Right atrium auricular region (tissue), 2 donors: ENCODE data around the gene PPP3CA. TPM values are rescaled to one million over a fixed set of nuclear protein-coding genes. Genes with fewer than 3 reads are reported as not detected.

Source experiments
- DNase-seq: peaks from one replicate; pipeline ENCODE4 v3.0.0-alpha.2; 2019; ENCODE audit warnings: low spot score
- H3K27ac ChIP-seq, 2 donors: fragments of 200-600 bp; sonication (generic); 1 replicate in 1 of 2; 2 replicates in 1 of 2; pipeline ENCODE4 v1.5.1; 2016 to 2019
- H3K27me3 ChIP-seq, 2 donors: fragments of 200-600 bp; sonication (generic); one replicate each; pipeline versions ENCODE4 v1.5.1 to v1.6.0; 2017 to 2019
- H3K36me3 ChIP-seq: fragments of 200-600 bp; sonication (generic); one replicate; pipeline ENCODE4 v1.5.1; 2016
- H3K4me1 ChIP-seq, 2 donors: fragments of 200-600 bp; sonication (generic); one replicate each; pipeline versions ENCODE4 v1.5.1 to v1.6.0; 2017 to 2019
- H3K4me3 ChIP-seq, 2 donors: fragments of 200-600 bp; sonication (generic); 1 replicate in 1 of 2; 2 replicates in 1 of 2; pipeline ENCODE4 v1.5.1; 2017 to 2019; ENCODE audit warnings: mild to moderate bottlenecking in 1 of 2, moderate library complexity in 1 of 2
- H3K9me3 ChIP-seq, 2 donors: fragments of 200-600 bp; sonication (generic); one replicate each; pipeline ENCODE4 v1.5.1; 2019
- CTCF ChIP-seq, 2 donors: fragments of 200-600 bp; sonication (generic); IDR thresholded peaks; one replicate each; pipeline ENCODE4 v1.5.1; 2019; ENCODE audit warnings: antibody characterized with exemption in 2 of 2
- total RNA-seq, 2 donors: library from RNA; depleted of rRNA; stranded (reverse); fragments of >200 nt; gene quantifications; one replicate each; pipeline ENCODE4 v1.1.0, GENCODE V29; 2016

PPP3CA gene
- total RNA-seq, 2 donors from 2014 or later: 11.2 to 15.7 TPM

GRCh38 chr4:101258883-101259282, 88.4 kb downstream of the PPP3CA start:
- no peak for TF ChIP-seq CTCF (IDR thresholded peaks at IDR 0.05)
- Histone ChIP-seq H3K4me3 (no peak overlapping the region), H3K36me3 (no peaks in the 10 kb centered on the region), H3K4me1 (peaks cover 0 to 6% of the 10 kb centered on the region in 2 donors), H3K27ac (no peak overlapping the region), H3K27me3 (no peaks in the 10 kb centered on the region), H3K9me3 (no peaks in the 10 kb centered on the region)
- DNase-seq: no peak

- Histone ChIP-seq H3K9me3 (no peaks in the 10 kb centered on the region), H3K27me3 (no peaks in the 10 kb centered on the region), H3K36me3 (no peaks in the 10 kb centered on the region), H3K4me3 (no peak overlapping the region), H3K27ac (no peak overlapping the region), H3K4me1 (peaks cover 0 to 12% of the 10 kb centered on the region in 2 donors)
- TF ChIP-seq CTCF (IDR thresholded peaks at IDR 0.05): no peak
- DNase-seq: no peak
Observed at GRCh38 chr4:101256222-101256621, 91.1 kb downstream of the PPP3CA start.

- no peak for DNase-seq
- Histone ChIP-seq H3K27me3 (no peaks in the 10 kb centered on the region), H3K4me1 (peaks cover 0 to 5% of the 10 kb centered on the region in 2 donors), H3K4me3 (no peak overlapping the region), H3K27ac (no peak overlapping the region), H3K9me3 (no peaks in the 10 kb centered on the region), H3K36me3 (no peaks in the 10 kb centered on the region)
- no peak for TF ChIP-seq CTCF (IDR thresholded peaks at IDR 0.05)
Observed at GRCh38 chr4:101254776-101255175, 92.5 kb downstream of the PPP3CA start.

GRCh38 chr4:101253121-101253520, 94.2 kb downstream of the PPP3CA start:
- TF ChIP-seq CTCF (IDR thresholded peaks at IDR 0.05): no peak
- Histone ChIP-seq H3K4me3 (no peak overlapping the region), H3K36me3 (no peaks in the 10 kb centered on the region), H3K27me3 (no peaks in the 10 kb centered on the region), H3K27ac (no peak overlapping the region), H3K9me3 (no peaks in the 10 kb centered on the region), H3K4me1 (peaks cover 0 to 5% of the 10 kb centered on the region in 2 donors)
- DNase-seq: no peak

DNA sequence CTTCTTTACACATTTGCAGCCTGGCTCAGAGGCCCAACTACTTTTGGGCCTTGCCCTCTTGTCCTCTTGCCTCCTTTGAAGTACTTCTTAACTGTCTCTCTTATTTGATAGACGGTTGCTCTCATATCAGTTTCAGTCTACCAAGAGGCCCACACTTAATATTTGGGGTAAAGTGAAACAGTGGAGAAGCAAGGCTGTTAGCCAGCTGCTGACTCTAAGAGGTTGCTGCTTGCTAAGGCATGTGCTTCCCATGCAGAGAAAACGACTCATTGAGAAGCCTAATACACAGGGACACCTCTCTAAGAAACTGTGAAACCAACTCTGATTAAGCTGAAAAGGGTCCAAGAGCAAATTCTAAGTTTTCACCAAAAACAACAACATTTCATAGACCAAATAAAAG, 94.6 kb downstream of the PPP3CA start:
- Histone ChIP-seq H3K36me3 (no peaks in the 10 kb centered on the region), H3K9me3 (no peaks in the 10 kb centered on the region), H3K27me3 (no peaks in the 10 kb centered on the region), H3K4me1 (peaks cover 0 to 5% of the 10 kb centered on the region in 2 donors), H3K27ac (no peak overlapping the region), H3K4me3 (no peak overlapping the region)
- TF ChIP-seq CTCF (IDR thresholded peaks at IDR 0.05): no peak
- DNase-seq: no peak

GRCh38 chr4:101251261-101251660, 96.1 kb downstream of the PPP3CA start:
- DNase-seq: no peak
- Histone ChIP-seq H3K9me3 (no peaks in the 10 kb centered on the region), H3K36me3 (no peaks in the 10 kb centered on the region), H3K27me3 (no peaks in the 10 kb centered on the region), H3K4me3 (no peak overlapping the region), H3K4me1 (peaks cover 0 to 5% of the 10 kb centered on the region in 2 donors), H3K27ac (no peak overlapping the region)
- TF ChIP-seq CTCF (IDR thresholded peaks at IDR 0.05): no peak
